Stimulated activated CD8-positive, alpha-beta memory T cell treated with anti-CD3 and anti-CD28 coated beads, Interleukin-15, amount 100 ng/mL, for 24 hours (primary cell): ENCODE results near the gene NDN.

Experiments
- DNase-seq: peaks from one replicate; pipeline ENCODE4 v3.0.0-alpha.2; 2020; ENCODE audit warnings: low read depth

The NDN gene

DNA sequence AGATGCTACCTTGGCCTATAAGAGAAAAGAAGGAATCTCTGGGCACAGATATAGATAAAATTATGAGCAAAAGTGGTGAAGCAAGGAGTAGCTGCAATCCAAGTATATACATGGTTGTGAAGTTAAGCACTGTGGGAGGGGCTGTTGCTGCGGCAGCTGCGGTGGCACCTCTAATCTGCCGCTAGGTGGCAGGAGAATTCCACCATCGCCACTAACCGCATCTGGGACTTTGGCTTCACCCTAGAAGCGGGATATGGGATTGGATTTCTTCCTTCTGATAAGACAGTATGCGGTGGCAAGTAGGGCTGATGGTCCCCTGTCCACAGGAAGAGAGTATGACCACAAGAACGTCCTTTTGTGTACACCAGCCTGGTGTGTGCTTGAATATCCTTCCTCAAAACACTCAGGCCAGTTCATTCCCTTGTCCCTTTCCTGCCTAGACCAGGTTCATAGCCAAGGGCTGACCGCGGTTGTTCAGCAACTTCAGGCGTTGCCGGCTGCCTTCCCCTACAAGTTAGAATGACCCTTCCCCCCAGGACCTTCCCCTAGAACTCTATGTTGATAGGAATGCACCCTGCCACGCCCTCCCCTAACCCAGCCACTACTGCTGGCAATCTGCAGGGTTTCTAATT, 44.6 kb downstream of the NDN start:
- DNase-seq = no peak
